ENCODE results near the gene PHF10. TPM values are rescaled to one million over a fixed set of nuclear protein-coding genes. Genes with fewer than 3 reads are reported as not detected.

Gene PHF10
- total and polyA plus RNA-seq, 8 donors = 10.4 to 115 (median 38.2) TPM

- H3K9me3 ChIP-seq = no peaks in the 10 kb centered on the region
- peak overlapping the region; percentile 56 to 83 (median 69) for H3K27ac ChIP-seq
- no peaks in the 10 kb centered on the region for H3K27me3 ChIP-seq
- peak; percentile 77 to 93 for DNase-seq
- intact Hi-C loops (cut with DNase I; ENCODE audit: low total_unique reads) = no loop called here
- peak; percentile 4 to 75 (median 16) for TF ChIP-seq POLR2AphosphoS5 (IDR thresholded peaks at IDR 0.05)
- TF ChIP-seq POLR2A (IDR thresholded peaks at IDR 0.05) = no peak
- TF ChIP-seq EP300 (IDR thresholded peaks at IDR 0.05) = no peak
- no peak for TF ChIP-seq CTCF (IDR thresholded peaks at IDR 0.05)
- 44 to 57% (median 49%) methylated on average over 46 of the region's 46 CpGs for WGBS, 5 donors
- H3K4me3 ChIP-seq = peak overlapping the region; percentile 43 to 51 (median 48)
- H3K36me3 ChIP-seq = peaks cover 5 to 50% (median 42%) of the 10 kb centered on the region in 4 donors
- H3K4me1 ChIP-seq = peaks cover 0 to 11% (median 3%) of the 10 kb centered on the region in 4 donors
Measured at GRCh38 chr6:169654598-169655391, 69.5 kb downstream of the PHF10 start.

Other genes with a start within 250 kb of the PHF10 start
- gene WDR27, start 22.5 kb downstream of the PHF10 start, total RNA-seq = 100 to 1,000 TPM in 1 of 5 donors, 10 to 100 TPM in 4; 30.4 to 271 (median 53.1) TPM
- 10 to 100 TPM in 1 of 3 donors, 1 to 10 TPM in 2; 4.9 to 22.8 (median 5.5) TPM for gene WDR27, start 22.5 kb downstream of the PHF10 start, polyA plus RNA-seq
- 10 to 100 TPM in 4 of 5 donors, 1 to 10 TPM in 1; 1.8 to 62.6 (median 22.4) TPM for gene C6orf120, start 22.4 kb downstream of the PHF10 start, total RNA-seq
- gene C6orf120, start 22.4 kb downstream of the PHF10 start, polyA plus RNA-seq = 1 to 10 TPM; 4.7 to 8.7 (median 6.8) TPM
- 1 to 10 TPM in 3 of 5 donors, not detected in 2; 1.6 to 5.3 (median 2.0) TPM for gene DYNLT2, start 27.1 kb upstream of the PHF10 start, total RNA-seq
- gene DYNLT2, start 27.1 kb upstream of the PHF10 start, polyA plus RNA-seq = 1 to 10 TPM in 1 of 3 donors, under 1 TPM in 2; 0.46 to 3.2 (median 1.00) TPM
- gene ERMARD, start 27.1 kb upstream of the PHF10 start, total RNA-seq = 10 to 100 TPM in 3 of 5 donors, 1 to 10 TPM in 2; 4.1 to 84.5 (median 13.8) TPM
- 10 to 100 TPM; 19.8 to 41.9 (median 21.8) TPM for gene ERMARD, start 27.1 kb upstream of the PHF10 start, polyA plus RNA-seq